ENCODE results near the gene KCNN4. TPM values are rescaled to one million over a fixed set of nuclear protein-coding genes. Genes with fewer than 3 reads are reported as not detected.

The KCNN4 gene
- total and polyA plus RNA-seq, 2 donors (not counting 3 experiments of a cell fraction or from before 2014, with no cell fraction given) = 0.29 TPM; not detected in 1

DNA sequence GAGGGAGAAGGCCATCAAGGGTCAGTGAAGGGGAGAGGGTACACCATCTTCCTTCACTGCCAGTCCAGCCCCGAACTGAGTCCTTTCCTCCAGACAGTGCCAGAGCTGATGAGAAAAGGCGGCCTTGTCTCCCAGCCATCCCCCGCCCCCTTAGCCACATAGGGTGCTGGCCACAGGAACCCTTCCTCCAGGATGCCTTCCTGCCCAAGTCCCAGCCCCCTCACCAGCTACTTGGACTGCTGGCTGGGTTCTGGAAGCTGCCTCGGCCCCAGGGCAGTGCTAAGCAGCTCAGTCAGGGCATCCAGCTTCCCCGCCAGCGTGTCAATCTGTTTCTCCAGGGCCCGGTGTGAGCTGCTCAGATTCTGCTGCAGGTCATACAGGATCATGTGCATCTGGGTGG is 13.5 kb downstream of the KCNN4 start:
- ChIA-PET POLR2A (no interaction called here), CTCF (interaction anchor here (1.6 to 4.9 kb wide), 6 partner anchors 8 to 97 kb away, joined by 3 to 114 read pairs (median 22); partner anchors contain the start of gene PLAUR)
- Histone ChIP-seq H3K4me2 (ENCODE audit: insufficient read depth, low read length) (no peak overlapping the region), H3K27me3 (ENCODE audit: control insufficient read depth in 2 of 2, insufficient read depth in 2 of 2, low read length in 2 of 2) (no peaks in the 10 kb centered on the region), H3K9me1 (replicated peaks; ENCODE audit: control insufficient read depth, extremely low read depth, insufficient read depth, low read length) (no peaks in the 10 kb centered on the region), H3K9ac (replicated peaks; ENCODE audit: extremely low read depth, insufficient read depth, low read length) (no peak overlapping the region), H3K4me1 (ENCODE audit: control insufficient read depth, extremely low read depth, insufficient read depth, low read length) (peaks cover 17% of the 10 kb centered on the region), H3K79me2 (ENCODE audit: control insufficient read depth, insufficient read depth, low read length) (no peaks in the 10 kb centered on the region), H2AFZ (ENCODE audit: low read depth, low read length) (no peak overlapping the region), H4K20me1 (replicated peaks; ENCODE audit: control insufficient read depth, extremely low read depth, insufficient read depth, low read length) (no peaks in the 10 kb centered on the region), H3K9me3 (replicated peaks; ENCODE audit: control insufficient read depth, insufficient read depth, low read length) (no peaks in the 10 kb centered on the region), H3K27ac (ENCODE audit: insufficient read depth, low read depth, low read length) (no peak overlapping the region), H3K36me3 (ENCODE audit: control insufficient read depth in 2 of 2, extremely low read depth in 1 of 2, insufficient read depth in 2 of 2, low read length in 2 of 2) (no peaks in the 10 kb centered on the region), H3K4me3 (replicated peaks in 1 of 3; ENCODE audit: insufficient read depth in 1 of 3, low read depth in 1 of 3, low read length in 3 of 3) (no peak overlapping the region)
- no peak for FAIRE-seq
- no TSS peak for BruUV-seq (replicated peaks)
- intact Hi-C loops (cut with micrococcal nuclease) (loop anchor here (5.0 kb wide), 1 partner anchor 65 kb away; no protein-coding TSS in a partner anchor), dilution Hi-C loops (cut with MboI; ENCODE audit: extremely low pct_ligation_motif_present, low sequenced_read_pairs) (no loop called here)
- no peak for TF ChIP-seq GATA2 (IDR thresholded peaks at IDR 0.05; ENCODE audit: insufficient read depth, insufficient read length, low read depth, low read length)
- no peak for TF ChIP-seq POLR2AphosphoS5 (IDR thresholded peaks at IDR 0.05; ENCODE audit: insufficient read depth, low read depth, low read length)
- TF ChIP-seq FOS (IDR thresholded peaks at IDR 0.05; ENCODE audit: borderline replicate concordance, insufficient read depth, low read length) = no peak
- TF ChIP-seq, protein P1, sequence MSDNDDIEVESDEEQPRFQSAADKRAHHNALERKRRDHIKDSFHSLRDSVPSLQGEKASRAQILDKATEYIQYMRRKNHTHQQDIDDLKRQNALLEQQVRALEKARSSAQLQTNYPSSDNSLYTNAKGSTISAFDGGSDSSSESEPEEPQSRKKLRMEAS (IDR thresholded peaks at IDR 0.05; ENCODE audit: insufficient read depth, insufficient read length) = no peak
- no peak for TF ChIP-seq POLR2A (IDR thresholded peaks at IDR 0.05; ENCODE audit: low read depth, low read length)
- TF ChIP-seq MYC (IDR thresholded peaks at IDR 0.05; ENCODE audit: low read depth, low read length) = no peak
- no peak for TF ChIP-seq EZH2 (IDR thresholded peaks at IDR 0.05; ENCODE audit: borderline replicate concordance, low read depth, low read length, severe bottlenecking)
- no peak for TF ChIP-seq JUN (IDR thresholded peaks at IDR 0.05; ENCODE audit: borderline replicate concordance, insufficient read depth, insufficient read length, low read depth)
- TF ChIP-seq, protein P2, sequence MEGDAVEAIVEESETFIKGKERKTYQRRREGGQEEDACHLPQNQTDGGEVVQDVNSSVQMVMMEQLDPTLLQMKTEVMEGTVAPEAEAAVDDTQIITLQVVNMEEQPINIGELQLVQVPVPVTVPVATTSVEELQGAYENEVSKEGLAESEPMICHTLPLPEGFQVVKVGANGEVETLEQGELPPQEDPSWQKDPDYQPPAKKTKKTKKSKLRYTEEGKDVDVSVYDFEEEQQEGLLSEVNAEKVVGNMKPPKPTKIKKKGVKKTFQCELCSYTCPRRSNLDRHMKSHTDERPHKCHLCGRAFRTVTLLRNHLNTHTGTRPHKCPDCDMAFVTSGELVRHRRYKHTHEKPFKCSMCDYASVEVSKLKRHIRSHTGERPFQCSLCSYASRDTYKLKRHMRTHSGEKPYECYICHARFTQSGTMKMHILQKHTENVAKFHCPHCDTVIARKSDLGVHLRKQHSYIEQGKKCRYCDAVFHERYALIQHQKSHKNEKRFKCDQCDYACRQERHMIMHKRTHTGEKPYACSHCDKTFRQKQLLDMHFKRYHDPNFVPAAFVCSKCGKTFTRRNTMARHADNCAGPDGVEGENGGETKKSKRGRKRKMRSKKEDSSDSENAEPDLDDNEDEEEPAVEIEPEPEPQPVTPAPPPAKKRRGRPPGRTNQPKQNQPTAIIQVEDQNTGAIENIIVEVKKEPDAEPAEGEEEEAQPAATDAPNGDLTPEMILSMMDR (IDR thresholded peaks at IDR 0.05; ENCODE audit: extremely low read depth in 1 of 2, insufficient read depth in 1 of 2, low read depth in 1 of 2, low read length in 2 of 2) = no peak
- DNase-seq (ENCODE audit: low read depth, low spot score) = no peak
